Measurements from ENCODE around the gene PGBD1.

Gene PGBD1

DNA sequence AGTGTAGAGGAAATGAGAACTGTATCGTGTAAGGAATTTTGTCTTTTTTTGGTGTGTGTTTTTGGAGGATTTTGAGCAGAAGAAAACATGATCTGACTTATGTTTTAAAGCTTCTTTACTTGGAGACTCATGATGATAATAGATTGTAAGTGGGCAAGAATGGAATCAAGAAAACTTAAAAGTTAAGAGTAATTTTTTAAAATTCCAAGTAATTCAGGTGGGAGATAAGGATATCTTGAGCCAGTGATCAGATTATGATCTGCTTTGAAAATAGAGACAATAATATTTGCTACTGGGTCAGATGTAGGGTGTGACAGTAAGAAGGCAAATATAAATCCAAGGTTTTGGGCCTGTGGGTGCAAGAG is 13.7 kb upstream of the PGBD1 start:
- no peak for TF ChIP-seq CTCF (IDR thresholded peaks at IDR 0.05; ENCODE audit: low read depth, low read length)
- peak overlapping the region; percentile 73 for H3K4me3 ChIP-seq (ENCODE audit: low read depth, low read length)
- no peak for DNase-seq (ENCODE audit: low read depth, low spot score)
- in situ Hi-C loops (cut with HindIII; ENCODE audit: low sequenced_read_pairs): no loop called here

- no peak overlapping the region for H3K4me3 ChIP-seq (ENCODE audit: low read depth, low read length)
- peak; percentile 89 for DNase-seq (ENCODE audit: low read depth, low spot score)
- no peak for TF ChIP-seq CTCF (IDR thresholded peaks at IDR 0.05; ENCODE audit: low read depth, low read length)
- in situ Hi-C loops (cut with HindIII; ENCODE audit: low sequenced_read_pairs): no loop called here
These were observed 11.9 kb upstream of the PGBD1 start for GRCh38 chr6:28269492-28269891.

- no peak for TF ChIP-seq CTCF (IDR thresholded peaks at IDR 0.05; ENCODE audit: low read depth, low read length)
- no peak overlapping the region for H3K4me3 ChIP-seq (ENCODE audit: low read depth, low read length)
- in situ Hi-C loops (cut with HindIII; ENCODE audit: low sequenced_read_pairs): no loop called here
- DNase-seq (ENCODE audit: low read depth, low spot score): no peak
These were observed 6.5 kb upstream of the PGBD1 start for GRCh38 chr6:28274888-28275287.

- in situ Hi-C loops (cut with HindIII; ENCODE audit: low sequenced_read_pairs): no loop called here
- TF ChIP-seq CTCF (IDR thresholded peaks at IDR 0.05; ENCODE audit: low read depth, low read length): no peak
- DNase-seq (ENCODE audit: low read depth, low spot score): no peak
- H3K4me3 ChIP-seq (ENCODE audit: low read depth, low read length): no peak overlapping the region
These were observed 3.6 kb upstream of the PGBD1 start for GRCh38 chr6:28277746-28278145.

DNA sequence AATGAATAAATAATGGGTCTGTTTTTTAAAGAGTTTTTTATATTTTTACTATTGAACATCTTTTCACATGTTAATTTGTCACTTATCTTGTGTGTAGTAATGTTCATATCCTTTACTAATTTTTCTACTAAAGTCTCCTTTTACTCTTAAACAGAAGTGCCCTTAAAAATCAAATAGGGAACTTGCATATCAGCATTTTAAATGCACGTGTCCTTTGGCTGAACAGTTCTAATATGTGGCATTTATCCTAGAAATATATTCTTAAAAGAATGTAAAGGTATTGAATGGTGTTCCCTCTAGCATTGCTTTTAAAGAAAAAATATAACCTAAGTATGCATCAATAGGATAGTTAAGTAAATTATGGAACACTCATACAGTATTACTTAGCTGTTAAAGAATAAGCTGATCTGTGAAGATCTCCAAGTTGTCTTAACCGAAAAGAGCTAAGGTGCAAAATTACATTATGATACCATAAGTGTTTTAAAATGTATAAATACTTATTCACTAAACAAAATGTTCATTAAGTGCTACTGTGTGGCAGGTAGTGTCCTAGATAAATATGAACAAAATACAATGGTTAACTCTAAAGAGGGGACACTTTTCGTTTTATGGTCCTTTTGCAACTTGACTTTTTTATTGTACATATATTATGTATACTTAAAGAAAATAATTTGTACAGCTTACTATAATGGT is 631 bp upstream of the PGBD1 start:
- no peak for TF ChIP-seq CTCF (IDR thresholded peaks at IDR 0.05; ENCODE audit: low read depth, low read length)
- peak overlapping the region; percentile 66 for H3K4me3 ChIP-seq (ENCODE audit: low read depth, low read length)
- in situ Hi-C loops (cut with HindIII; ENCODE audit: low sequenced_read_pairs): no loop called here

DNA sequence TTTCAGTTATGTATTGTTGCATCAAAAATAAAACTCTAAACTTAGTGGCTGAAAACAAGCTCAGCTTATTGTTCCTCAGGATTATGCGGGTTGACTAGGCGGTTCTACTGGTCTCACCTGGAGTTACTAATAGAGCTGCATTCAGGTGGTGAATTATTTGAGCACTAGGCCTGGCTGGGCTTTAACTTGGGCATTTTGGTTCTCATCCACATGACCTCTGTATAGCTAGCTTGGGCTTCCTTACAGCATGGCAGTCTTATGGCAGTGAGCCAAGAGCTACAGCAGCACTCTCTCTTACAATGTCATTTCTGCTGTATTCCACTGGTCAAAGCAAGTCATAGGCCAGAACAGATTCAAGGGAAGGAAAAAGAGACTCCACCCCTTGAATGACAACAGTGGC is 1.6 kb downstream of the PGBD1 start:
- no peak for TF ChIP-seq CTCF (IDR thresholded peaks at IDR 0.05; ENCODE audit: low read depth, low read length)
- peak; percentile 11 for DNase-seq (ENCODE audit: low read depth, low spot score)
- in situ Hi-C loops (cut with HindIII; ENCODE audit: low sequenced_read_pairs): no loop called here
- no peak overlapping the region for H3K4me3 ChIP-seq (ENCODE audit: low read depth, low read length)

More for the DNA sequence above, 631 bp upstream of the PGBD1 start:
- no peak for DNase-seq (ENCODE audit: low read depth, low spot score)
